ENCODE data around the gene ZNF438. TPM values are rescaled to one million over a fixed set of nuclear protein-coding genes. Genes with fewer than 3 reads are reported as not detected.

Gene ZNF438
- total and polyA plus RNA-seq, 2 of the 13 experiments (the other 11 are each of a cell fraction or from before 2014, with no cell fraction given) = 0.75 to 0.83 TPM

- no peak for TF ChIP-seq ZNF407 (CRISPR knock-in tag; IDR thresholded peaks at IDR 0.05; ENCODE audit: not compliant biosample characterization)
- peak; percentile 87; the same call in 1 of the 2 replicates for TF ChIP-seq ZNF234 (CRISPR knock-in tag; conservative IDR thresholded peaks at IDR 0.05)
- TF ChIP-seq ZNF274 (CRISPR knock-in tag; IDR thresholded peaks at IDR 0.05) = peak; percentile 68; the same call in 1 of the 2 replicates
- peak; percentile 16; the same call in 1 of the 2 replicates for TF ChIP-seq PAXIP1 (CRISPR knock-in tag; conservative IDR thresholded peaks at IDR 0.05)
- 0 out of 2 replicates have a peak, but pooled peaks have one; percentile 14 for TF ChIP-seq DNMT1 (CRISPR knock-in tag; IDR thresholded peaks at IDR 0.05)
- TF ChIP-seq, protein P1, sequence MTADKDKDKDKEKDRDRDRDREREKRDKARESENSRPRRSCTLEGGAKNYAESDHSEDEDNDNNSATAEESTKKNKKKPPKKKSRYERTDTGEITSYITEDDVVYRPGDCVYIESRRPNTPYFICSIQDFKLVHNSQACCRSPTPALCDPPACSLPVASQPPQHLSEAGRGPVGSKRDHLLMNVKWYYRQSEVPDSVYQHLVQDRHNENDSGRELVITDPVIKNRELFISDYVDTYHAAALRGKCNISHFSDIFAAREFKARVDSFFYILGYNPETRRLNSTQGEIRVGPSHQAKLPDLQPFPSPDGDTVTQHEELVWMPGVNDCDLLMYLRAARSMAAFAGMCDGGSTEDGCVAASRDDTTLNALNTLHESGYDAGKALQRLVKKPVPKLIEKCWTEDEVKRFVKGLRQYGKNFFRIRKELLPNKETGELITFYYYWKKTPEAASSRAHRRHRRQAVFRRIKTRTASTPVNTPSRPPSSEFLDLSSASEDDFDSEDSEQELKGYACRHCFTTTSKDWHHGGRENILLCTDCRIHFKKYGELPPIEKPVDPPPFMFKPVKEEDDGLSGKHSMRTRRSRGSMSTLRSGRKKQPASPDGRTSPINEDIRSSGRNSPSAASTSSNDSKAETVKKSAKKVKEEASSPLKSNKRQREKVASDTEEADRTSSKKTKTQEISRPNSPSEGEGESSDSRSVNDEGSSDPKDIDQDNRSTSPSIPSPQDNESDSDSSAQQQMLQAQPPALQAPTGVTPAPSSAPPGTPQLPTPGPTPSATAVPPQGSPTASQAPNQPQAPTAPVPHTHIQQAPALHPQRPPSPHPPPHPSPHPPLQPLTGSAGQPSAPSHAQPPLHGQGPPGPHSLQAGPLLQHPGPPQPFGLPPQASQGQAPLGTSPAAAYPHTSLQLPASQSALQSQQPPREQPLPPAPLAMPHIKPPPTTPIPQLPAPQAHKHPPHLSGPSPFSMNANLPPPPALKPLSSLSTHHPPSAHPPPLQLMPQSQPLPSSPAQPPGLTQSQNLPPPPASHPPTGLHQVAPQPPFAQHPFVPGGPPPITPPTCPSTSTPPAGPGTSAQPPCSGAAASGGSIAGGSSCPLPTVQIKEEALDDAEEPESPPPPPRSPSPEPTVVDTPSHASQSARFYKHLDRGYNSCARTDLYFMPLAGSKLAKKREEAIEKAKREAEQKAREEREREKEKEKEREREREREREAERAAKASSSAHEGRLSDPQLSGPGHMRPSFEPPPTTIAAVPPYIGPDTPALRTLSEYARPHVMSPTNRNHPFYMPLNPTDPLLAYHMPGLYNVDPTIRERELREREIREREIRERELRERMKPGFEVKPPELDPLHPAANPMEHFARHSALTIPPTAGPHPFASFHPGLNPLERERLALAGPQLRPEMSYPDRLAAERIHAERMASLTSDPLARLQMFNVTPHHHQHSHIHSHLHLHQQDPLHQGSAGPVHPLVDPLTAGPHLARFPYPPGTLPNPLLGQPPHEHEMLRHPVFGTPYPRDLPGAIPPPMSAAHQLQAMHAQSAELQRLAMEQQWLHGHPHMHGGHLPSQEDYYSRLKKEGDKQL (CRISPR knock-in tag; IDR thresholded peaks at IDR 0.05; ENCODE audit: low read depth) = no peak
- TF ChIP-seq HNF4G (IDR thresholded peaks at IDR 0.05; ENCODE audit: borderline replicate concordance, low read depth, low read length) = no peak
- no peak; the same call in 1 of the 2 replicates for TF ChIP-seq HNF4G (CRISPR knock-in tag; IDR thresholded peaks at IDR 0.05; ENCODE audit: borderline replicate concordance, low read depth)
- no peak for TF ChIP-seq NR2F6 (IDR thresholded peaks at IDR 0.05)
- 0 out of 2 replicates have a peak, but pooled peaks have one; percentile 30 for TF ChIP-seq NR2F6 (CRISPR knock-in tag; IDR thresholded peaks at IDR 0.05)
Observed at GRCh38 chr10:31031558-31032257, at the start of gene ZNF438 (continued).

All from HepG2 (cell line).